ENCODE measurements around the gene SORT1. TPM values are rescaled to one million over a fixed set of nuclear protein-coding genes. Genes with fewer than 3 reads are reported as not detected.
"Not testable (repeated sequence)": the region's sequence is repeated elsewhere in the genome, so short reads cannot be mapped to it uniquely, and the experiment has no call there.

Gene SORT1
- total RNA-seq, 1 donor: 9.3 TPM

DNA sequence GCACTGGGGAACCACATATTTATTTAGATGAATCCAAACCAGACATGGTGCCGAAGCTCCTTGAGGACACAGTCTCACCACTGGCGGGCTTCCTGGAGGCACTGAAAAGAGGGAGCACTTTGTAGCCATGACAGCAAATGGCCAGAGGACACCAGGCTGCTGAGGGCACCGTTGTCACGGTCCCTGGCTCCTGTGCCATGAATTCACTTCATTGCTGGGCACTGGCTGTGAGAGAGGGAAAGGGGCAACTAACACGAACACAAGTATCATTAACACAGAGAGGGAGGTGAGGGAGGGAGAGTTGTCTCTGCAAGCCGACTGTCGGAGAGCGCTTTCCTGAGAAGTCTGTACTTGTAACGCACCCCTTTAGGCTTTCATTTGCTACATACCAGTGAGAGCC, 105.4 kb downstream of the SORT1 start:
- Histone ChIP-seq H3K27me3 (ENCODE audit: insufficient read depth, low read length) (no peaks in the 10 kb centered on the region), H3K4me1 (ENCODE audit: insufficient read depth, low read length) (peaks cover 38% of the 10 kb centered on the region), H3K9me3 (ENCODE audit: low read depth, low read length) (no peaks in the 10 kb centered on the region), H3K4me3 (ENCODE audit: low read length) (no peak overlapping the region)

GRCh38 chr1:109290998-109291397, 106.7 kb downstream of the SORT1 start:
- Histone ChIP-seq H3K4me3 (ENCODE audit: low read length) (no peak overlapping the region), H3K4me1 (ENCODE audit: insufficient read depth, low read length) (peaks cover 38% of the 10 kb centered on the region), H3K9me3 (ENCODE audit: low read depth, low read length) (no peaks in the 10 kb centered on the region), H3K27me3 (ENCODE audit: insufficient read depth, low read length) (no peaks in the 10 kb centered on the region)

DNA sequence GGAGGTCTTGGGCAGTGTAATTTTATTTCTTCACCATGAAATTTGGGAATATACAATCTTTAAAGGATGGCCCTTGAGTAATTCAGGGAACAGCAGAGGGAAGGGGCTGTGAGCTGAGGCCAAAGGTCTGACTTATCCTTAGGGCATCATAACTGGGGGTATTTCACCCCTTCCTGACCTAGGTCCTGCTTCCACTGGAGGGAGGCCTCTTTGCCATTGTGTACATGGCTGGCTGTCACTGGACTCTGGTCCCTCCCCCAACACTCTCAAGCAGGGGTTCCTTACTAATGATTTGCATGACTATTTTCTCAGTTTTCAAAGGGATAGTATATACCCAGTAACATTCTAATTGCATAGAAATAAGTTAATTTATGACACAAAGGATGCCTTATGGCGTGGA, 107.6 kb downstream of the SORT1 start:
- Histone ChIP-seq H3K9me3 (ENCODE audit: low read depth, low read length) (no peaks in the 10 kb centered on the region), H3K27me3 (ENCODE audit: insufficient read depth, low read length) (no peaks in the 10 kb centered on the region), H3K4me1 (ENCODE audit: insufficient read depth, low read length) (peaks cover 30% of the 10 kb centered on the region), H3K4me3 (ENCODE audit: low read length) (no peak overlapping the region)

DNA sequence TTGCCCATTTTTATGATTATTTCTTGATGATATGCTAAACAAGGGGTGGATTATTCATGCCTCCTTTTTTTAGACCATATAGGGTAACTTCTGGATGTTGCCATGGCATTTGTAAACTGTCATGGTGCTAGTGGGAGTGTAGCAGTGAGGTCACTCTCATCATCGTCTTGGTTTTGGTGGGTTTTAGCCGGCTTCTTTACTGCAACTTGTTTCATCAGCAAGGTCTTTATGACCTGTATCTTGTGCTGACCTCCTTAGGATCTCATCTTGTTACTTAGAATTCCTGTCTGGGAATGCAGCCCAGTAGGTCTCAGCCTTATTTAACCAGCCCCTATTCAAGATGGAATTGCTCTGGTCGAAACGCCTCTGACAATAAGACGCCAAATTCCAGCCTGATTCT, 111.0 kb downstream of the SORT1 start:
- H3K9me3 ChIP-seq (ENCODE audit: low read depth, low read length); H3K4me3 ChIP-seq (ENCODE audit: low read length); H3K27me3 ChIP-seq (ENCODE audit: insufficient read depth, low read length): not testable (repeated sequence)
- peaks cover 37% of the 10 kb centered on the region for H3K4me1 ChIP-seq (ENCODE audit: insufficient read depth, low read length)

DNA sequence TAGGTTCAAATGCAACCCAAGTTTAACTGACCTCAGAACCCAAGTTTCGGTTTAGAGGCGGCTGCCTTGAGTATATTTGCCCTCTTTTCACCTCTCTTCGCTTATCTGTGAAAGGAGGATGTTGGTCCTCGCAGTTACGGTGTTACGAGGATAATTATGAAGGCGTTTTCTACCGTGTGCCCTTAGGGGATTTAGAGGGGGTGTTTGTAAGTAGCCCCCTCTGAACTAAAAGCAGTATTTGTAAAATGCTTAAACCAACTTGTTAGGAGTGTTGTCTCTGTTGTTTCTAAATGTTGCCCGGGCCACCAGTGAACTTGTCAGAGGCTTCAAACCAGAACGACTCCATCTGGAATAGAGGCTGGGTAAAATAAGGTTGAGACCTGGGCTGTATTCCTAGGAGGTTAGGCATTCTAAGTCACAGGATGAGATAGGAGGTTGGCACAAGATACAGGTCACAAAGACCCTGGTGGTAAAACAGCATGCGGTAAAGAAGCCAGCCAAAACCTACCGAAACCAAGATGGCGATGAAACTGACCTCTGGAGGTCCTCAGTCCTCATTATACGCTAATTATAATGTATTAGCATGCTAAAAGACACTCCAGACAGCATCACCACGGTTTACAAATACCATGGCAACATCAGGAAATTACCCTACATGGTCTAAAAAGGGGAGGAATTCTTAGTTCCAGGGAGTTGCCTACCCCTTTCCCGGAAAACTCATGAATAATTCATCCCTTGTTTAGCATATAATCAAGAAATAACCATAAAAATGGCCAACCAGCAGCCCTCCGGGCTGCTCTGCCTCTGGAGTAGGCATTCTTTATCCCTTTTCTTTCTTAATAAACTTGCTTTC, 113.7 kb downstream of the SORT1 start:
- Histone ChIP-seq H3K27me3 (ENCODE audit: insufficient read depth, low read length) (no peaks in the 10 kb centered on the region), H3K9me3 (ENCODE audit: low read depth, low read length) (no peaks in the 10 kb centered on the region), H3K4me1 (ENCODE audit: insufficient read depth, low read length) (peaks cover 37% of the 10 kb centered on the region), H3K4me3 (ENCODE audit: low read length) (peak overlapping the region; percentile 72)

DNA sequence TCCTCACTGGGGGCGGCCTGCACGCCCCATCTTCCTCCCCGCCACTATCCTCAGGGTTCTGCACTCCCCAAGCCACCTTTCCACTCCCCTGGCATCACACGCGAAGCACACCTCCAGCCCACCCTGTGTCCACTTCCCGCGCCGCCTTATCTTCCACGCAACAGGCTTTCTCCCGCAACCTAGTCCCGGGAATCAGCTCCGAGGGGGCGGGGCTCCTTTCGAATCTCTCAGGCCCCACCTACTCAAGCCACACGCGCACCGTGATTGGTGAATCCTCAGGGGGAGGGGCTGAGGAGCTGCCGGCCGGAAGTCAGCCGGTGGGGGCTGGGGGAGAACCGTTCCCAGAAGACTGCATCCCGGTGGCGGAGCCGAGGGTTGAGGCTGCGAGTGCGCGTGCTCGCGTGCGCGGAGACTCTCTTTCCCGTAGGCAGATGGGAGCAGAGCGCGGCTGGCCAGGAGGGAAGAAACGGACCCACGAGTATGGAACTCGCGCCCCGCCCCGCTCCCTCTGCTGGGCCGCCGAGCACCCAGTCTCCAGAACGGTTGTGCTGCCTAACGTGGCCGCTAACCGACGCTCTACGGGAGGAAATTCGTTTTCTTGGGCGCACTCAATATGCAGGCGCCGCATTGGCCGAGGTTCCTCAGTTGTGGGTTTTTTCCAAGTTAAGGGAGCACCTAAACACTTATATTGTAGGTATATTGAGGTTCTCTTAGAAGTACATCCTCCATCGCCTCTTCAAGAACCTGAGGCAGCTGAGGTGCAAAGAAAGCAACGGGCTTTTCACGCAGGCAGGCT, 114.6 kb downstream of the SORT1 start, which contains the start of gene PSRC1:
Gene PSRC1 (minus strand): TSS at position 194 of the 796 bp plus-strand sequence.
- Histone ChIP-seq H3K4me3 (ENCODE audit: low read length) (peak within 1 kb of the TSS; percentile 72), H3K27me3 (ENCODE audit: insufficient read depth, low read length) (no peaks in the 10 kb centered on the region), H3K9me3 (ENCODE audit: low read depth, low read length) (no peaks in the 10 kb centered on the region), H3K4me1 (ENCODE audit: insufficient read depth, low read length) (peaks cover 37% of the 10 kb centered on the region)

- H3K4me1 ChIP-seq (ENCODE audit: insufficient read depth, low read length): peaks cover 37% of the 10 kb centered on the region
- no peaks in the 10 kb centered on the region for H3K9me3 ChIP-seq (ENCODE audit: low read depth, low read length)
- H3K27me3 ChIP-seq (ENCODE audit: insufficient read depth, low read length): no peaks in the 10 kb centered on the region
- peak overlapping the region; percentile 72 for H3K4me3 ChIP-seq (ENCODE audit: low read length)
Measured at GRCh38 chr1:109282497-109282951, 115.2 kb downstream of the SORT1 start.

GRCh38 chr1:109281680-109282496, 115.8 kb downstream of the SORT1 start:
- Histone ChIP-seq H3K27me3 (ENCODE audit: insufficient read depth, low read length) (no peaks in the 10 kb centered on the region), H3K9me3 (ENCODE audit: low read depth, low read length) (no peaks in the 10 kb centered on the region), H3K4me1 (ENCODE audit: insufficient read depth, low read length) (peaks cover 37% of the 10 kb centered on the region), H3K4me3 (ENCODE audit: low read length) (peak overlapping the region; percentile 72)

GRCh38 chr1:109280862-109281261, 116.9 kb downstream of the SORT1 start:
- Histone ChIP-seq H3K27me3 (ENCODE audit: insufficient read depth, low read length) (no peaks in the 10 kb centered on the region), H3K4me1 (ENCODE audit: insufficient read depth, low read length) (peaks cover 37% of the 10 kb centered on the region), H3K4me3 (ENCODE audit: low read length) (no peak overlapping the region), H3K9me3 (ENCODE audit: low read depth, low read length) (no peaks in the 10 kb centered on the region)

- Histone ChIP-seq H3K4me1 (ENCODE audit: insufficient read depth, low read length) (peaks cover 41% of the 10 kb centered on the region), H3K4me3 (ENCODE audit: low read length) (no peak overlapping the region), H3K27me3 (ENCODE audit: insufficient read depth, low read length) (no peaks in the 10 kb centered on the region), H3K9me3 (ENCODE audit: low read depth, low read length) (no peaks in the 10 kb centered on the region)
Measured at GRCh38 chr1:109279615-109280278, 118.0 kb downstream of the SORT1 start.

DNA sequence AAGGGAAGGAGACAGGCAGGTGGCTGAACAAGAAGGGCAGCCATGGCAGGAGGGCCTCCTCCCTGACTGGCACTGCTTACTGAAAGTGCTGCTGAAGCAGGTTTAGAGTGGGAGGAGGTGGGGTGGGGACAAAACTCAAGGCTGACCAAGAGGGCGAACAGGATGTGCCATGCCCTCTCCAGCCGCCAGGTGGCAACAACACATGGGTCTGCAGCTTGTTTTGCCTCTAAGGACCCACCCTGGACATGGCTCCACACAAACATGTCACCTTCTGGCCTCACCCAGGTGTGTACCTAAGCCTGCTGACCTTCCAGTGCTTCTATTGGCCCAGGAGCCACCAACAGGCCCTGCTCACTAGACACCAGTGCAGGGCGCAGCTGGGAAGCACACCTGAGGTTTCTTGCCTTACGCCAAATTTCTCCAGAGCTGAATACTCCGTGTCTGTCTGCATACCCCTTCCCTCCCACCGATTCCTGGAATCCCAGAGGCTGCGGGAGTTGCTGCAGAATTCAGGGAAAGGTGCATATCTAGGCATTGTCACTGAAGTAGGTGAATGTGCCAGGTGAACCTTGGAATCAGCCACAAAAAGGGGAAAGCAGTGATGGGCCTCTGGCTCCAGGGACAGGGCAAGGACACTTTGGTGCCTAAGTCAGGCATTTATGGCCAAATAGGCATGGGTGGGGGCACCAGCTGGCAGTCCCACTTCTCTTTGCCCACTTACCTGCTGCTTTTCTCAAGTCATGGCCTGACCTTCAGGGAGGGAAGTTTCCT, 120.1 kb downstream of the SORT1 start:
- peaks cover 29% of the 10 kb centered on the region for H3K4me1 ChIP-seq (ENCODE audit: insufficient read depth, low read length)
- no peak overlapping the region for H3K4me3 ChIP-seq (ENCODE audit: low read length)
- no peaks in the 10 kb centered on the region for H3K9me3 ChIP-seq (ENCODE audit: low read depth, low read length)
- H3K27me3 ChIP-seq (ENCODE audit: insufficient read depth, low read length): no peaks in the 10 kb centered on the region

DNA sequence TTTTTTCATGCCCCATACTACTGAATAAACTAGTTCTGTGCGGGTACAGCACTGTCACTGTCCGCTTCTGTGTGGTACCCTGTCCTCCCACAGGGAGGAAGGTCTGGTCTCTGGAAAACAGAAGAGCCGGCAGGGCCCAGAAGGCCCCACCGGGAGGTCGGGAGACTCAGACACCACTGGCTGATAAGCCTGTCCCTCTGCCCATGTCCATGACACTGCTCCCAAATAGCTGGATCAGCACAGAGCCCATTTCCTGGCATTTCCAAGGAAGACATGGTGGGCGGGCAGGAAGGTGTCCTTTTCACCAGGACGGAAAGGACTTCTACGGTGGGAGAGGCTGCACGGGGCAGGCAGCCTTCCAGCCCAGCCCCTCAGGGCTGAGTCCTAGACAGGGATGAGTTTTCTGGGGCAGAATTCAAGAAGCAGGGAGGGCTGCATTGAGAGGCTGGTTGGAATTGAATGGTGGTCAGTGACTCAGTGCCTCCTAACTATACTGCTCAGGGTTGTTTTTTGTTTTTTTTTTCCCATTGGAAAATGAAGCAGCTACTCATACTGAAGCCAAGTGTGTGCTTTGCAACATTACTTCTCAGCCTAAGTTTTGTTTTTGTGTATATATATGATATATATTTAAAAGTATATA, 121.9 kb downstream of the SORT1 start:
- no peak overlapping the region for H3K4me3 ChIP-seq (ENCODE audit: low read length)
- no peaks in the 10 kb centered on the region for H3K9me3 ChIP-seq (ENCODE audit: low read depth, low read length)
- no peaks in the 10 kb centered on the region for H3K27me3 ChIP-seq (ENCODE audit: insufficient read depth, low read length)
- H3K4me1 ChIP-seq (ENCODE audit: insufficient read depth, low read length): peaks cover 12% of the 10 kb centered on the region

Data from mononuclear cell (primary cell).